Measurements from ENCODE around the gene KRT2. TPM values are rescaled to one million over a fixed set of nuclear protein-coding genes. Genes with fewer than 3 reads are reported as not detected.

Gene KRT2
- total RNA-seq, 1 donor from 2014 or later: not detected

- no peak for DNase-seq (ENCODE audit: low read depth)
Measured at GRCh38 chr12:52606581-52607218, 45.3 kb downstream of the KRT2 start.

GRCh38 chr12:52606096-52606495, 45.9 kb downstream of the KRT2 start:
- Histone ChIP-seq H3K27me3 (ENCODE audit: control insufficient read depth, insufficient read depth, low read length) (peaks cover 11% of the 10 kb centered on the region), H3K36me3 (ENCODE audit: control insufficient read depth, insufficient read depth, low read length) (no peaks in the 10 kb centered on the region), H3K4me3 (ENCODE audit: low read depth, low read length) (no peak overlapping the region)
- DNase-seq (ENCODE audit: low read depth): no peak
- no peak for TF ChIP-seq CTCF (IDR thresholded peaks at IDR 0.05; ENCODE audit: insufficient read depth, low read length, severe bottlenecking)
- FAIRE-seq: no peak

More at GRCh38 chr12:52606581-52607218, 45.3 kb downstream of the KRT2 start:
- peaks cover 6% of the 10 kb centered on the region for H3K27me3 ChIP-seq (ENCODE audit: control insufficient read depth, insufficient read depth, low read length)
- no peak for TF ChIP-seq CTCF (IDR thresholded peaks at IDR 0.05; ENCODE audit: insufficient read depth, low read length, severe bottlenecking)
- no peak overlapping the region for H3K4me3 ChIP-seq (ENCODE audit: low read depth, low read length)
- H3K36me3 ChIP-seq (ENCODE audit: control insufficient read depth, insufficient read depth, low read length): no peaks in the 10 kb centered on the region
- FAIRE-seq: no peak

- no peak for FAIRE-seq
- no peak for TF ChIP-seq CTCF (IDR thresholded peaks at IDR 0.05; ENCODE audit: insufficient read depth, low read length, severe bottlenecking)
- no peak for DNase-seq (ENCODE audit: low read depth)
- Histone ChIP-seq H3K36me3 (ENCODE audit: control insufficient read depth, insufficient read depth, low read length) (no peaks in the 10 kb centered on the region), H3K27me3 (ENCODE audit: control insufficient read depth, insufficient read depth, low read length) (peaks cover 10% of the 10 kb centered on the region), H3K4me3 (ENCODE audit: low read depth, low read length) (no peak overlapping the region)
Measured at GRCh38 chr12:52605542-52605941, 46.5 kb downstream of the KRT2 start.

- no peak for FAIRE-seq
- peaks cover 12% of the 10 kb centered on the region for H3K27me3 ChIP-seq (ENCODE audit: control insufficient read depth, insufficient read depth, low read length)
- DNase-seq (ENCODE audit: low read depth): no peak
- no peaks in the 10 kb centered on the region for H3K36me3 ChIP-seq (ENCODE audit: control insufficient read depth, insufficient read depth, low read length)
- TF ChIP-seq CTCF (IDR thresholded peaks at IDR 0.05; ENCODE audit: insufficient read depth, low read length, severe bottlenecking): no peak
- no peak overlapping the region for H3K4me3 ChIP-seq (ENCODE audit: low read depth, low read length)
Measured at GRCh38 chr12:52604859-52605258, 47.2 kb downstream of the KRT2 start.

- Histone ChIP-seq H3K4me3 (ENCODE audit: low read depth, low read length) (no peak overlapping the region), H3K27me3 (ENCODE audit: control insufficient read depth, insufficient read depth, low read length) (peaks cover 15% of the 10 kb centered on the region), H3K36me3 (ENCODE audit: control insufficient read depth, insufficient read depth, low read length) (no peaks in the 10 kb centered on the region)
- peak; percentile 49 for DNase-seq (ENCODE audit: low read depth)
- FAIRE-seq: no peak
- TF ChIP-seq CTCF (IDR thresholded peaks at IDR 0.05; ENCODE audit: insufficient read depth, low read length, severe bottlenecking): no peak
Measured at GRCh38 chr12:52603314-52603713, 48.7 kb downstream of the KRT2 start.

- no peak for TF ChIP-seq CTCF (IDR thresholded peaks at IDR 0.05; ENCODE audit: insufficient read depth, low read length, severe bottlenecking)
- Histone ChIP-seq H3K27me3 (ENCODE audit: control insufficient read depth, insufficient read depth, low read length) (peaks cover 14% of the 10 kb centered on the region), H3K4me3 (ENCODE audit: low read depth, low read length) (no peak overlapping the region), H3K36me3 (ENCODE audit: control insufficient read depth, insufficient read depth, low read length) (no peaks in the 10 kb centered on the region)
- FAIRE-seq (no peak), DNase-seq (ENCODE audit: low read depth) (no peak)
Measured at GRCh38 chr12:52602552-52602951, 49.5 kb downstream of the KRT2 start.

Measured in bronchial epithelial cell (primary cell).